HCT116 (cell line): ENCODE measurements around the gene FRS2.

ENCODE experiments used
- EGR1 ChIP-seq: IDR thresholded peaks from 2 replicates; pipeline ENCODE4 v1.6.1; 2012; ENCODE audit warnings: low read depth
- ELF1 ChIP-seq: IDR thresholded peaks from 2 replicates; pipeline ENCODE4 v1.6.1; 2012; ENCODE audit warnings: low read depth, borderline replicate concordance
- EZH2 ChIP-seq: fragments of 200-600 bp; sonication (generic); IDR thresholded peaks from 2 replicates; pipeline ENCODE4 v1.6.1; 2017; ENCODE audit warnings: antibody characterized with exemption, mixed run types
- MAX ChIP-seq: IDR thresholded peaks from 2 replicates; pipeline ENCODE4 v1.6.1; 2012
- POLR2A ChIP-seq: IDR thresholded peaks from 2 replicates; pipeline ENCODE4 v1.7.0; 2011; ENCODE audit warnings: borderline replicate concordance; ENCODE audit not compliant: insufficient read depth, insufficient read length; ENCODE audit errors: extremely low read depth
- POLR2AphosphoS5 ChIP-seq: IDR thresholded peaks from 2 replicates; pipeline ENCODE4 v1.6.1; 2011; ENCODE audit warnings: mild to moderate bottlenecking, low read depth, low read length, moderate library complexity
- RAD21 ChIP-seq: IDR thresholded peaks from 2 replicates; pipeline ENCODE4 v1.6.1; 2012; ENCODE audit warnings: low read depth, mild to moderate bottlenecking
- TCF7L2 ChIP-seq: IDR thresholded peaks from 2 replicates; pipeline ENCODE4 v1.7.0; 2011; ENCODE audit warnings: borderline replicate concordance, inconsistent platforms; ENCODE audit not compliant: insufficient read depth, insufficient read length; ENCODE audit errors: extremely low read depth
- TF ChIP-seq, protein P1 (sequence below), 3 experiments: fragments of 200-600 bp in 1 of 3; sonication (generic) in 1 of 3; IDR thresholded peaks in 2 of 3; conservative IDR thresholded peaks in 1 of 3; 2 replicates each; pipeline ENCODE4 v1.5.1; 2012 to 2017; ENCODE audit warnings: low read depth in 2 of 3, low read length in 2 of 3, antibody characterized with exemption in 1 of 3, borderline replicate concordance in 1 of 3, control low read depth in 1 of 3, mild to moderate bottlenecking in 1 of 3, mixed read lengths in 1 of 3, mixed run types in 1 of 3, moderate library complexity in 1 of 3; ENCODE audit not compliant: insufficient read depth in 1 of 3

GRCh38 chr12:69556383-69556782 is 86.2 kb downstream of the FRS2 start:
- TF ChIP-seq EGR1 (no peak), POLR2A (no peak), RAD21 (no peak), ELF1 (no peak), EZH2 (no peak), POLR2AphosphoS5 (no peak), MAX (no peak), TCF7L2 (no peak)
- TF ChIP-seq, protein P1, sequence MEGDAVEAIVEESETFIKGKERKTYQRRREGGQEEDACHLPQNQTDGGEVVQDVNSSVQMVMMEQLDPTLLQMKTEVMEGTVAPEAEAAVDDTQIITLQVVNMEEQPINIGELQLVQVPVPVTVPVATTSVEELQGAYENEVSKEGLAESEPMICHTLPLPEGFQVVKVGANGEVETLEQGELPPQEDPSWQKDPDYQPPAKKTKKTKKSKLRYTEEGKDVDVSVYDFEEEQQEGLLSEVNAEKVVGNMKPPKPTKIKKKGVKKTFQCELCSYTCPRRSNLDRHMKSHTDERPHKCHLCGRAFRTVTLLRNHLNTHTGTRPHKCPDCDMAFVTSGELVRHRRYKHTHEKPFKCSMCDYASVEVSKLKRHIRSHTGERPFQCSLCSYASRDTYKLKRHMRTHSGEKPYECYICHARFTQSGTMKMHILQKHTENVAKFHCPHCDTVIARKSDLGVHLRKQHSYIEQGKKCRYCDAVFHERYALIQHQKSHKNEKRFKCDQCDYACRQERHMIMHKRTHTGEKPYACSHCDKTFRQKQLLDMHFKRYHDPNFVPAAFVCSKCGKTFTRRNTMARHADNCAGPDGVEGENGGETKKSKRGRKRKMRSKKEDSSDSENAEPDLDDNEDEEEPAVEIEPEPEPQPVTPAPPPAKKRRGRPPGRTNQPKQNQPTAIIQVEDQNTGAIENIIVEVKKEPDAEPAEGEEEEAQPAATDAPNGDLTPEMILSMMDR (IDR thresholded peaks at IDR 0.05 in 2 of 3, conservative IDR thresholded peaks at IDR 0.05 in 1 of 3; ENCODE audit: borderline replicate concordance in 1 of 3, insufficient read depth in 1 of 3, low read depth in 2 of 3, low read length in 2 of 3): no peak
